H9 (cell line): ENCODE measurements around the gene XXYLT1. TPM values are rescaled to one million over a fixed set of nuclear protein-coding genes. Genes with fewer than 3 reads are reported as not detected.
A peak's percentile ranks its signal among the peaks of the same experiment; 100 is the strongest.

Experiments
- DNase-seq: peaks from one replicate; pipeline ENCODE4 v3.0.0-alpha.2; 2017
- H2AFZ ChIP-seq: one replicate; pipeline ENCODE4 v1.6.1; 2013; ENCODE audit warnings: mild to moderate bottlenecking, low read length, control low read depth, moderate library complexity
- H2AK5ac ChIP-seq: 2 replicates; pipeline ENCODE4 v1.6.1; 2013; ENCODE audit warnings: low read length, control low read depth, mixed read lengths; ENCODE audit not compliant: insufficient read length
- H2BK120ac ChIP-seq: one replicate; pipeline ENCODE4 v1.6.1; 2013; ENCODE audit warnings: low read depth, mild to moderate bottlenecking, low read length, control low read depth, inconsistent platforms; ENCODE audit not compliant: poor library complexity, severe bottlenecking
- H2BK12ac ChIP-seq: 2 replicates; pipeline ENCODE4 v1.6.1; 2013; ENCODE audit warnings: low read length, control low read depth, mixed read lengths, low read depth; ENCODE audit not compliant: insufficient read length
- H2BK15ac ChIP-seq: 2 replicates; pipeline ENCODE4 v1.6.1; 2013; ENCODE audit warnings: low read depth, low read length, control low read depth
- H2BK20ac ChIP-seq: one replicate; pipeline ENCODE4 v1.6.1; 2013; ENCODE audit warnings: low read depth, mild to moderate bottlenecking, low read length, control low read depth, inconsistent platforms; ENCODE audit not compliant: poor library complexity, severe bottlenecking
- H2BK5ac ChIP-seq: 2 replicates; pipeline ENCODE4 v1.6.1; 2013; ENCODE audit warnings: low read length, control low read depth, mixed read lengths; ENCODE audit not compliant: insufficient read length
- H3K14ac ChIP-seq: 2 replicates; pipeline ENCODE4 v1.6.1; 2013; ENCODE audit warnings: low read length, control low read depth; ENCODE audit not compliant: insufficient read depth
- H3K18ac ChIP-seq: 2 replicates; pipeline ENCODE4 v1.6.1; 2013; ENCODE audit warnings: low read depth, mild to moderate bottlenecking, mixed read lengths, low read length, control low read depth; ENCODE audit not compliant: insufficient read length
- H3K23ac ChIP-seq: 2 replicates; pipeline ENCODE4 v1.6.1; 2013; ENCODE audit warnings: low read length, control low read depth, mixed read lengths, low read depth; ENCODE audit not compliant: insufficient read length
- H3K23me2 ChIP-seq: 2 replicates; pipeline ENCODE4 v1.6.1; 2013; ENCODE audit warnings: low read depth, mild to moderate bottlenecking, mixed read lengths, low read length, control low read depth; ENCODE audit not compliant: insufficient read length, poor library complexity, severe bottlenecking
- H3K27ac ChIP-seq: 2 replicates; pipeline ENCODE4 v1.5.1; 2013; ENCODE audit warnings: low read length, control low read depth, mixed read lengths, low read depth; ENCODE audit not compliant: insufficient read length
- H3K27me3 ChIP-seq: 2 replicates; pipeline ENCODE4 v1.6.1; 2013; ENCODE audit warnings: low read length, control low read depth, inconsistent platforms; ENCODE audit not compliant: insufficient read depth
- H3K4ac ChIP-seq: 2 replicates; pipeline ENCODE4 v1.6.1; 2013; ENCODE audit warnings: low read depth, mild to moderate bottlenecking, control low read depth, inconsistent platforms, low read length, moderate library complexity
- H3K4me1 ChIP-seq: 2 replicates; pipeline ENCODE4 v1.6.1; 2013; ENCODE audit warnings: low read length, control low read depth, inconsistent platforms; ENCODE audit not compliant: insufficient read depth
- H3K4me2 ChIP-seq: 2 replicates; pipeline ENCODE4 v1.6.1; 2013; ENCODE audit warnings: low read length, control low read depth, mixed read lengths; ENCODE audit not compliant: insufficient read length, insufficient read depth
- H3K56ac ChIP-seq: 2 replicates; pipeline ENCODE4 v1.6.1; 2013; ENCODE audit warnings: low read depth, mild to moderate bottlenecking, mixed read lengths, low read length, control low read depth; ENCODE audit not compliant: insufficient read length
- H3K79me1 ChIP-seq: 2 replicates; pipeline ENCODE4 v1.6.1; 2013; ENCODE audit warnings: low read depth, mild to moderate bottlenecking, moderate library complexity, low read length, control low read depth, inconsistent platforms; ENCODE audit not compliant: insufficient read depth, poor library complexity, severe bottlenecking
- H3K79me2 ChIP-seq: 2 replicates; pipeline ENCODE4 v1.6.1; 2013; ENCODE audit warnings: low read length, control low read depth, inconsistent platforms; ENCODE audit not compliant: insufficient read depth
- H3K9ac ChIP-seq: 2 replicates; pipeline ENCODE4 v1.6.1; 2013; ENCODE audit warnings: low read length, control low read depth, mixed read lengths; ENCODE audit not compliant: insufficient read length; ENCODE audit errors: extremely low read depth
- H3K9me3 ChIP-seq: one replicate; pipeline ENCODE4 v1.6.1; 2013; ENCODE audit warnings: low read depth, low read length, inconsistent platforms; ENCODE audit not compliant: control insufficient read depth
- H3T11ph ChIP-seq: one replicate; pipeline ENCODE4 v1.6.1; 2013; ENCODE audit warnings: mild to moderate bottlenecking, low read length, control low read depth, inconsistent platforms
- H4K20me1 ChIP-seq: one replicate; pipeline ENCODE4 v1.6.1; 2013; ENCODE audit not compliant: control insufficient read depth, insufficient read length, insufficient read depth
- H4K5ac ChIP-seq: 2 replicates; pipeline ENCODE4 v1.6.1; 2013; ENCODE audit warnings: low read depth, mild to moderate bottlenecking, mixed read lengths, low read length, control low read depth; ENCODE audit not compliant: insufficient read length
- H4K8ac ChIP-seq: replicated peaks from 2 replicates; pipeline ENCODE4 v1.6.1; 2013; ENCODE audit warnings: low read length, control low read depth, mixed read lengths, low read depth; ENCODE audit not compliant: insufficient read length
- H4K91ac ChIP-seq: 2 replicates; pipeline ENCODE4 v1.6.1; 2013; ENCODE audit warnings: low read depth, mild to moderate bottlenecking, moderate library complexity, mixed read lengths, low read length, control low read depth; ENCODE audit not compliant: insufficient read length
- H3K27ac Mint-ChIP-seq, 3 experiments: 2 replicates in 2 of 3; 3 replicates in 1 of 3; pipeline ENCODE4 v1.8.0; 2020 to 2021; ENCODE audit warnings: mixed read lengths in 3 of 3, mild to moderate bottlenecking in 1 of 3, moderate library complexity in 1 of 3
- H3K27me3 Mint-ChIP-seq: 2 replicates; pipeline ENCODE4 v1.8.0; 2021; ENCODE audit warnings: low read depth, mild to moderate bottlenecking, moderate library complexity, mixed read lengths
- H3K36me3 Mint-ChIP-seq, 3 experiments: 2 replicates in 2 of 3; 3 replicates in 1 of 3; pipeline ENCODE4 v1.8.0; 2020 to 2021; ENCODE audit warnings: low read depth in 3 of 3, mixed read lengths in 3 of 3; ENCODE audit not compliant: insufficient read depth in 1 of 3
- H3K4me1 Mint-ChIP-seq, 2 experiments: 2 replicates each; pipeline ENCODE4 v1.8.0; 2020; ENCODE audit warnings: mixed read lengths in 2 of 2
- H3K4me3 Mint-ChIP-seq, 2 experiments: 2 replicates in 1 of 2; 3 replicates in 1 of 2; pipeline ENCODE4 v1.8.0; 2020 to 2021; ENCODE audit warnings: mild to moderate bottlenecking in 2 of 2, mixed read lengths in 2 of 2, moderate library complexity in 1 of 2
- H3K9me3 Mint-ChIP-seq, 2 experiments: 2 replicates in 1 of 2; 3 replicates in 1 of 2; pipeline ENCODE4 v1.8.0; 2020; ENCODE audit warnings: mild to moderate bottlenecking in 2 of 2, mixed read lengths in 2 of 2, moderate library complexity in 1 of 2
- CTCF ChIP-seq: fragments of 200-600 bp; sonication (generic); conservative IDR thresholded peaks from 3 replicates; pipeline ENCODE4 v1.8.0; 2021; ENCODE audit warnings: antibody characterized with exemption, mild to moderate bottlenecking
- WGBS: extraction: QIAGEN DNeasy Blood & Tissue Kit; methylation state at CpG from one replicate; pipeline ENCODE4 v1.1.7; 2013; ENCODE audit warnings: missing lambda C conversion rate, low lambda C conversion rate, mixed read lengths; ENCODE audit not compliant: insufficient read length; ENCODE audit errors: extremely low coverage; 5-methylcytosine and 5-hydroxymethylcytosine counted together
- total RNA-seq: library from RNA; stranded (reverse); gene quantifications from 2 replicates; pipeline ENCODE4 v1.2.1, GENCODE V29; 2021

Gene XXYLT1
- total RNA-seq, 1 experiment from 2014 or later, result 22.7 TPM

DNA sequence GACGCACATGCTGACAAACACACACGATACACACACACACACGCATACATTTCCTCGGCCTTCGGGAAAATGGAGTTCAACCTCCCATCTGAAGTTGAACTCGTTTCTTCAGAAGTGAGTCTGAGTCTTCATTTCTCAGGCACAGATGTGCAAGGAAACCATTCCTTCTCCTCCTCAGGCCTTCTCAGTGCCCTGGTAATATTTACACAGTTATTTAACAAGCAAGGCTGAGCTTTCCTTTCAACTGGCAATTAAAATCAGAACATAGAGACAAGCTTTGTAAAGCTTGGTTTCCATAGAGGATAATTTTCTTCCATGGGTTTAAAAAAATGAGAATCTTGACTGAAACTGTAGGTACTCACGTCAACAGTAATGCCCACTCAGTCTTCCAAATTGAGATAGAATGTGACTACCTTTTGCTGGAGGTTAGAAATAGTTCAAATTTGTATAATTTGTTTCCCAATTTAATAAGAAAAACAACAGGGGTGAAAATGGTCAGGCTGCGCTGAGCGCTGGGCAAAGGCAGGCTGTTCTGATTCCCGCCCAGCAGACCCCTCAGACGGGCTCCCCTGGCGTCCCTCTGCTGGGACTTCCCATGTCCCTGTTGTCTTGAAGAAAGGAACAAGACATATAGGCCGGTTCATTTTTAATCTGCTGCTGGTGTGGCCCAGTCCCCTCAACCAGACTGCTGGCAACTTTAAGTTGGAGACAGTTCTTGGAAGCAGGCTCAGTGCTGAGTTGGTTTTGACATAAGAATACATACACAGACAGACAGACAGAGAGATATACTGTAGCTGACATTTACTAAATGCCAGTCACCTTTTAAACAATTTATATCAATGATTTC lies 174.3 kb downstream of the XXYLT1 start:
- Histone ChIP-seq H4K8ac (no peak overlapping the region), H3K18ac (no peak overlapping the region), H3K4ac (no peak overlapping the region), H3K4me2 (no peak overlapping the region), H2BK15ac (no peak overlapping the region), H3K79me1 (no peaks in the 10 kb centered on the region), H4K5ac (no peak overlapping the region), H4K91ac (no peak overlapping the region), H2BK20ac (no peak overlapping the region), H2AFZ (no peak overlapping the region), H3K23me2 (no peaks in the 10 kb centered on the region), H4K20me1 (no peaks in the 10 kb centered on the region), H3K27me3 (no peaks in the 10 kb centered on the region), H3K14ac (no peak overlapping the region), H3T11ph (no peak overlapping the region), H3K9me3 (no peaks in the 10 kb centered on the region), H2AK5ac (no peak overlapping the region), H3K4me1 (no peaks in the 10 kb centered on the region), H3K27ac (no peak overlapping the region), H3K23ac (no peak overlapping the region), H2BK5ac (no peak overlapping the region), H2BK12ac (no peak overlapping the region), H3K9ac (no peak overlapping the region), H2BK120ac (no peak overlapping the region), H3K79me2 (no peaks in the 10 kb centered on the region), H3K56ac (no peak overlapping the region)
- peaks cover 9 to 13% of the 10 kb centered on the region in 2 experiments; a peak in 3 of 4 replicates for H3K4me1 Mint-ChIP-seq
- peak overlapping the region in 1 of 3 experiments; percentile 36; a peak in 1 of 7 replicates for H3K27ac Mint-ChIP-seq
- WGBS, result no CpG with 5 or more reads among the region's 13 CpGs
- H3K27me3 Mint-ChIP-seq, result no peaks in the 10 kb centered on the region; the same call in 1 of the 2 replicates
- no peak for DNase-seq
- H3K4me3 Mint-ChIP-seq, result no peak overlapping the region
- TF ChIP-seq CTCF, result no peak
- H3K36me3 Mint-ChIP-seq, result peaks cover 9 to 14% (median 12%) of the 10 kb centered on the region in 3 experiments; a peak in 6 of 7 replicates
- peaks cover 4 to 6% of the 10 kb centered on the region in 2 experiments; a peak in 2 of 5 replicates for H3K9me3 Mint-ChIP-seq
